ENCODE data around the gene ZKSCAN8. TPM values are rescaled to one million over a fixed set of nuclear protein-coding genes. Genes with fewer than 3 reads are reported as not detected.

ZKSCAN8 gene
- total RNA-seq, 1 donor from 2014 or later, result 8.7 TPM

- Histone ChIP-seq H3K4me1 (no peaks in the 10 kb centered on the region), H3K27me3 (no peaks in the 10 kb centered on the region), H3K27ac (no peak overlapping the region), H3K9me3 (no peaks in the 10 kb centered on the region), H3K4me3 (no peak overlapping the region), H3K36me3 (no peaks in the 10 kb centered on the region)
- intact Hi-C loops (cut with DNase I), result no loop called here
- no peak for DNase-seq (ENCODE audit: low spot score in 2 of 2)
- TF ChIP-seq, protein P1, sequence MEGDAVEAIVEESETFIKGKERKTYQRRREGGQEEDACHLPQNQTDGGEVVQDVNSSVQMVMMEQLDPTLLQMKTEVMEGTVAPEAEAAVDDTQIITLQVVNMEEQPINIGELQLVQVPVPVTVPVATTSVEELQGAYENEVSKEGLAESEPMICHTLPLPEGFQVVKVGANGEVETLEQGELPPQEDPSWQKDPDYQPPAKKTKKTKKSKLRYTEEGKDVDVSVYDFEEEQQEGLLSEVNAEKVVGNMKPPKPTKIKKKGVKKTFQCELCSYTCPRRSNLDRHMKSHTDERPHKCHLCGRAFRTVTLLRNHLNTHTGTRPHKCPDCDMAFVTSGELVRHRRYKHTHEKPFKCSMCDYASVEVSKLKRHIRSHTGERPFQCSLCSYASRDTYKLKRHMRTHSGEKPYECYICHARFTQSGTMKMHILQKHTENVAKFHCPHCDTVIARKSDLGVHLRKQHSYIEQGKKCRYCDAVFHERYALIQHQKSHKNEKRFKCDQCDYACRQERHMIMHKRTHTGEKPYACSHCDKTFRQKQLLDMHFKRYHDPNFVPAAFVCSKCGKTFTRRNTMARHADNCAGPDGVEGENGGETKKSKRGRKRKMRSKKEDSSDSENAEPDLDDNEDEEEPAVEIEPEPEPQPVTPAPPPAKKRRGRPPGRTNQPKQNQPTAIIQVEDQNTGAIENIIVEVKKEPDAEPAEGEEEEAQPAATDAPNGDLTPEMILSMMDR (IDR thresholded peaks at IDR 0.05), result no peak
These were observed 26.2 kb downstream of the ZKSCAN8 start for GRCh38 chr6:28167926-28168325.

- H3K4me3 ChIP-seq, result no peak overlapping the region
- no peaks in the 10 kb centered on the region for H3K4me1 ChIP-seq
- H3K27ac ChIP-seq, result no peak overlapping the region
- H3K9me3 ChIP-seq, result peaks cover 0 to 3% of the 10 kb centered on the region in 2 donors
- DNase-seq (ENCODE audit: low spot score in 2 of 2), result no peak
- intact Hi-C loops (cut with DNase I), result no loop called here
- no peaks in the 10 kb centered on the region for H3K36me3 ChIP-seq
- no peaks in the 10 kb centered on the region for H3K27me3 ChIP-seq
- TF ChIP-seq, protein P1 (IDR thresholded peaks at IDR 0.05), result no peak
These were observed 29.6 kb downstream of the ZKSCAN8 start for GRCh38 chr6:28171271-28171670.

DNA sequence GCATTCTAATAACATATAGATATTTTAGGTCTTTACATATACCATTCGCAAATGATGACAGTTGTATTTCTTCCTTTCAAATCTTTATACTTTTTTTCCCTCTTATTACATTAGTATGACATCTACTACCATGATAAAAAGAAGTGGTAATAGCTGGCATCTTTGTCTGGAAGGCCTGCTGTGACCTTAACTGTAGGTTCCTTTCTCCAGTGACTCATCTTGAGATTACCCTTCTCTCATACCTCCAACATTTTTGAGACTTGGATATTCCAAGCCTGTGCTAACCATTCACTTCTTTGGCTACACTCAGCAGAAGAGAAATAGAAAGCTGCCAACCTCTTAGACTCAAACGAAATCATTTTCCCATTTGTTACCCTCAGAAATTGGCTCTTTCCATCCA is 30.3 kb downstream of the ZKSCAN8 start:
- intact Hi-C loops (cut with DNase I), result no loop called here

DNA sequence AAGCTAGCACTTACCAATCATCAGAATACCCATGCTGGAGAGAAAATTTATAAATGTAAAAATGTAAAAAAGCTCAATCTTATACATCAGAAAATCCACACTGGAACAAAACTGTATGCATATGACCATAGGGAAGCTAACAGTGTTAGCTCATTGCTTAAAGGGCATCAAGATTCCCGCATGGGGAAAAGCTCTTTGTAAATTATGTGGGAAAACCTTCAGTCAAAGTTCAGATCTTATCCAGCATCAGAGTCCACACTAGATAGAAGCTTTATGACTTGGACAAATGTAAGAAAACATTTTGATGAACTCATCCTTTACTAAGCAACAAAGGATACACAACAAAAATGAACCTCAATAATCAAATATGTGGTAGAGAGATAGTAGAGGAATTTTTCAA is 34.7 kb downstream of the ZKSCAN8 start:
- DNase-seq (ENCODE audit: low spot score in 2 of 2), result no peak
- Histone ChIP-seq H3K36me3 (no peaks in the 10 kb centered on the region), H3K4me1 (no peaks in the 10 kb centered on the region), H3K27ac (no peak overlapping the region), H3K9me3 (peaks cover 0 to 4% of the 10 kb centered on the region in 2 donors), H3K27me3 (no peaks in the 10 kb centered on the region), H3K4me3 (no peak overlapping the region)
- intact Hi-C loops (cut with DNase I), result no loop called here
- TF ChIP-seq, protein P1 (IDR thresholded peaks at IDR 0.05), result no peak

More for the DNA sequence above, 30.3 kb downstream of the ZKSCAN8 start:
- DNase-seq (ENCODE audit: low spot score in 2 of 2), result no peak
- H3K27ac ChIP-seq, result no peak overlapping the region
- H3K4me1 ChIP-seq, result no peaks in the 10 kb centered on the region
- no peaks in the 10 kb centered on the region for H3K36me3 ChIP-seq
- H3K27me3 ChIP-seq, result no peaks in the 10 kb centered on the region
- TF ChIP-seq, protein P1 (IDR thresholded peaks at IDR 0.05), result no peak
- no peak overlapping the region for H3K4me3 ChIP-seq
- H3K9me3 ChIP-seq, result peaks cover 0 to 4% of the 10 kb centered on the region in 2 donors

GRCh38 chr6:28182255-28182654 is 40.6 kb downstream of the ZKSCAN8 start:
- intact Hi-C loops (cut with DNase I), result no loop called here
- peaks cover 0 to under 1% of the 10 kb centered on the region in 2 donors for H3K9me3 ChIP-seq
- no peaks in the 10 kb centered on the region for H3K36me3 ChIP-seq
- H3K4me3 ChIP-seq, result no peak overlapping the region
- TF ChIP-seq, protein P1 (IDR thresholded peaks at IDR 0.05), result no peak
- no peaks in the 10 kb centered on the region for H3K4me1 ChIP-seq
- H3K27me3 ChIP-seq, result no peaks in the 10 kb centered on the region
- no peak overlapping the region for H3K27ac ChIP-seq
- DNase-seq (ENCODE audit: low spot score in 2 of 2), result no peak
